NCI-H187 treated with DMSO at 0.1 percent for 48 hours (cell line): ENCODE measurements around the gene WIPF2.

Experiments
- DNase-seq: peaks from one replicate; lab custom pipeline; 2025; lab: John Stamatoyannopoulos, UW

The WIPF2 gene

GRCh38 chr17:40247926-40248495 lies 28.9 kb downstream of the WIPF2 start:
- no peak for DNase-seq

GRCh38 chr17:40248507-40248906 lies 29.4 kb downstream of the WIPF2 start:
- no peak for DNase-seq

GRCh38 chr17:40251576-40251975 lies 32.5 kb downstream of the WIPF2 start:
- no peak for DNase-seq

GRCh38 chr17:40253565-40253964 lies 34.5 kb downstream of the WIPF2 start:
- DNase-seq = no peak

- DNase-seq = no peak
Measured at GRCh38 chr17:40259505-40259904, 40.4 kb downstream of the WIPF2 start.

GRCh38 chr17:40260528-40260927 lies 41.4 kb downstream of the WIPF2 start:
- DNase-seq = no peak

- DNase-seq = no peak
Measured at GRCh38 chr17:40264458-40265185, 45.5 kb downstream of the WIPF2 start.

GRCh38 chr17:40265337-40265736 lies 46.2 kb downstream of the WIPF2 start:
- no peak for DNase-seq

GRCh38 chr17:40266882-40267281 lies 47.8 kb downstream of the WIPF2 start:
- DNase-seq = no peak

GRCh38 chr17:40268141-40268712 lies 49.1 kb downstream of the WIPF2 start:
- DNase-seq = no peak

GRCh38 chr17:40278414-40278813 lies 59.3 kb downstream of the WIPF2 start:
- DNase-seq = no peak

GRCh38 chr17:40279402-40279801 lies 60.3 kb downstream of the WIPF2 start:
- DNase-seq = no peak

- DNase-seq = no peak
Measured at GRCh38 chr17:40281663-40282062, 62.6 kb downstream of the WIPF2 start.

GRCh38 chr17:40283662-40284061 lies 64.6 kb downstream of the WIPF2 start:
- DNase-seq = no peak

- DNase-seq = no peak
Measured at GRCh38 chr17:40284085-40284713, 65.1 kb downstream of the WIPF2 start.

- DNase-seq = no peak
Measured at GRCh38 chr17:40286473-40286872, 67.4 kb downstream of the WIPF2 start.

GRCh38 chr17:40287159-40287493 lies 68.0 kb downstream of the WIPF2 start:
- no peak for DNase-seq

GRCh38 chr17:40287494-40288369 lies 68.6 kb downstream of the WIPF2 start, which contains the start of gene CDC6:
TSS of gene CDC6 (plus strand) at chr17:40287879. CDS start at chr17:40289421, 1,542 bp downstream.
- peak; percentile 98 for DNase-seq

GRCh38 chr17:40290629-40291280 lies 71.7 kb downstream of the WIPF2 start:
- DNase-seq = no peak

GRCh38 chr17:40291281-40291664 lies 72.2 kb downstream of the WIPF2 start:
- no peak for DNase-seq

- DNase-seq = no peak
Measured at GRCh38 chr17:40293363-40293762, 74.3 kb downstream of the WIPF2 start.
